GM19463 (cell line): ENCODE measurements around the gene LILRB5.
"Not testable (repeated sequence)": the region's sequence is repeated elsewhere in the genome, so short reads cannot be mapped to it uniquely, and the experiment has no call there.

Source experiments
- ATAC-seq: cut with Tn5 transposase; IDR thresholded peaks from one replicate; pipeline ENCODE4 v1.9.1; 2021; ENCODE audit warnings: mild to moderate bottlenecking, moderate library complexity; ENCODE audit not compliant: unreplicated experiment

The LILRB5 gene

DNA sequence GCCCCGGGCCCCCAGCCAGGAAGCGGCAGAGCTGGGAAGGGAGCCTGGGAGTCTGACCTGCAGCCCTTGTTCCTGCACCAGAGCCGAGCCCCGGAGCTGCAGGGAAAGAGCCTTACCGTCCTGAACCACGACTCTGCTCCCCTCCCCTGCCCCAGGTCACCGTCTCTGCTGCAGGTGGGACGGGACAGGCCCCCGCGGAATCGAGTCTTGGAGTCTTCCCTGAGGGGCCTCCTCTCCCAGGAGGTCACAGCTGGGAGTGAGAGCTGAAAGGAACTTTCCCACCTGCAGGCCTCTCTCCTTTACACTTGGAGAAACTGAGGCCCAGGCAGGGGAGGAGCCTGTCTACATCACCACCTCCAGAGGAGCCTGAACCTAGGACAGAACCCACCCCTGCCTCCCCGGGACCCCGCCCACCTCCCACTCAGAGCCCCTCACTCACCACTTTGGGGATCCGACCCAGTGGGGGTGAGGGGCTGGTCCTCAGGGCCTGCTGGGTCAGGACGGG lies 20.1 kb upstream of the LILRB5 start:
- ATAC-seq: not testable (repeated sequence)

DNA sequence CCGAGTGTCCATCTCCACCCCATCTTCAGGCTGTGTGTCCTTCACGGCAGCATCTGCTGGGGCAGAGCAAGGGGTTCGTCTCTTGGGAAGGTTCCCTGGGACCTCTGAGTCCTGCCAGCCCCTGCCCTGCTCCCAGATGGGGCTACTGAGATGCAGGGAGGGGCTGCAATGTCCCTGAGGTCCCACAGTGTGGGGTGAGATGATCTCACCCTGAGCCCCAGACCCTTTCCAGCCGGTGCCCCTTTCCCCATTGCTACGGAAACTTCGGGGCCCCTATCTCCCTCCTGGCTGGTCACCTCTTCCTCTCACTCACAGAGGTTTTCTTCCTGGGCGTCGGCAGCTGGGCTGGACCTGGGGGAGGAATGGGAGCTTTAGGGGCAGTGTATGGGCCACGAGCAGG lies 18.9 kb upstream of the LILRB5 start:
- ATAC-seq: no peak

DNA sequence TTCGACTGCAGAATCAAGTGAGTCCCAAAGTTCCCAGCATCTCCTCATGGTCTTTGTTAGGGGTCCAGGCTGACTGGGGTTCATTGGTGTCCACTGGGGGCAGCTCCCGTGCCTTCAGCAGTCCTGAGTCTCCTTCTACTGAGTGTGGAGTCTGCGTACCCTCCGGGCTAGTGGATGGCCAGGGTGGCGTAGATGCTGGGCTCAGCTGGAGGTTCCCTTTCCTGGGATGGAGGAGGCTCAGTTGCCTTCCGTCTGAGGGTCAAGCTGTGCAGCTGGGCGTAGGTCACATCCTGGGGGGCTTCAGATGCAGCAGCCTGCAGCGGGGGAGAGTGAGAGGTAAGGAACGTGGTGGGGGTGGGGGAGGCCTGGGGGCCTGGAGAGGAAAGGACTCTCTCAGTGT lies 17.4 kb upstream of the LILRB5 start:
- ATAC-seq: not testable (repeated sequence)

DNA sequence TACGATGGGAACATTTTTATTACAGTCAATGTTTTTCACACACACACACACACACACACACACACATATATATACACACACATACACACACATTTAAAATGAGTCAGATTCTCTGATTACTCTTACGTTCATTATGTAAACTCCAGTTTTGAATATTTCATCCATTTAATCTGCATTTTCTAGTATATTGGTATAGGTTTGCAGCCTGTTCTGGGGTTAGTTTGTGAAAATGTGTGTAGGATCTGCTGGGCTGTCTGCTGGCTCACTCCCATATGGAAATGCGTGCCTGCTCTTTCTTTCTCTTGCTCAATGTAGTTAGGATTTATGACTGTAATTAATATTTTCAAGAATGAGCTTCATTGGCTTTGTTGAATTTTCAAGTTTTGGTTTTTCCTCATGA lies 16.7 kb upstream of the LILRB5 start:
- ATAC-seq: no peak

DNA sequence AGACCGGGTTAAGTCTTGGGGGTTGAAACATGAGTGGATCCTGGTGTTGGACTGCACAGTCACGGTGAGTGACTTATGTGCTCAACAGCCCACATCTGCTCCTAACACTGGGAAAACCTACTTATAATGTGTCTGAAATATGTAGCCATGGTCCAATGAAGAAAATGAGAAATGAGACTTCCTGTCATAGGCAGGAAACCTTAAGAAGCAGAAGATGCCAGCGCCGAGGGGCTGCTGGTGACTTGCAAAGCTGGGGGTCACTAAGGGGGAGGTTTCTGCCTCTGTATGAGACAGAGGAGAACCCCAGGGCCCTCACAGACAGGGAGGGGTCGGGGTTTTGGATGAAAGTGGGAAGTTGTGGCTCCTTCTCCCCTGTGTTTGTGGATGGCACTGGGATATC lies 15.1 kb upstream of the LILRB5 start:
- not testable (repeated sequence) for ATAC-seq

DNA sequence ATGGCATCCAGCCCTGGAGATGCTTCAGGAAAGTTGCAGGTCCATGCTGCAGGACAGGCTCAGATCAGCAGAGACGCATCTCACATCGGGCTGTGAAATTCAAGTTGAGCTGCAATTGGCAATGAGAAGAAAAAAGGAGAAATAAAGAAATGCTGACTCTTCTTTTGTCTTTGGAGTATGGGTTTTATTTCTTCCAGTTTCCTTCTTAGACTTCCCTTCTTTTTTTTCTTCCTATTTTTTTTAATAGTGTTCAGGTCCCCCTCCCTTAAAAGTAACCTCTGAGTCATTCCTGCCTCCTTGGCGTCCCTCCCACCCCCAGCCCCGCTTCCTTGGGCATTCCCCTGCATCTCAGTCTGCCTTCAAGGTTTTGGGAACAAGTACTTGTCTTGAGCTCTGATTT lies 14.5 kb upstream of the LILRB5 start:
- not testable (repeated sequence) for ATAC-seq

DNA sequence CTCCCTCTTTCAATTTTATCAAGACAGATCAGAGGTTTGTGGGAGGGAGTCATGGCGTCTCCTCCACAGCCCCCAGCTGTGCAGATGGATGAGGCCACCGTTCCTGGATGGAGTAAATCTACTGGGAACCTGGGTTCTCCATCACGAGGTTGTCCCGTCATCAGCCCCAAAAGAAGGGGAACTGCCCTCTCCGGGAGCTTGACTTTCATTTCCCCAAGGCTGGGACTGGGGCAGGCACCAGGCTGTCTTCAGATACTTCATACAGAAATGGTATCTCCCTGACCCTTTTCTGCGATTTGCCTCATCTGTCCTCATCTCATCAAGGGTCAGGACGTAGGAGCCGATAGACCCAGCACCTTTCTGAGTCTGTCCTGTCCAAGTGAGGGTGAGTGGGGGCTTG lies 14.0 kb upstream of the LILRB5 start:
- no peak for ATAC-seq

DNA sequence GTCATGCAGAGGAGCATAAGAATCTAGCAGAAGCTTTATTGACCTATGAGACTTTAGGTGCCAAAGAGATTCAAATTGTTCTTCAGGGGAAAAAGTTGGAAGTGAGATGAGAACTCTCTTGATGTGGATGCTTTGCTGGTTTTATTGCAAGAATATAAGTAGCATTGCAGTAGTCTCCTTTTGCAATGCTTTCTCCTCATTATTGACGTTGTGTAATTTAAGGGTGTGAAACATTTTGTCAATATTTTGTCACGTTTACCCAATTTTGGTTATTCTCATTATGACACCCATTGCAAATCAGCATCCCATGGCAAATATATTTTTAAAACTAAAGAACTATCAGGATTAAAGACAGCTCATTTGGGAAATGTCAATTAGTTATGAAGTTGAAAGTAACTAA lies 11.9 kb upstream of the LILRB5 start:
- no peak for ATAC-seq

DNA sequence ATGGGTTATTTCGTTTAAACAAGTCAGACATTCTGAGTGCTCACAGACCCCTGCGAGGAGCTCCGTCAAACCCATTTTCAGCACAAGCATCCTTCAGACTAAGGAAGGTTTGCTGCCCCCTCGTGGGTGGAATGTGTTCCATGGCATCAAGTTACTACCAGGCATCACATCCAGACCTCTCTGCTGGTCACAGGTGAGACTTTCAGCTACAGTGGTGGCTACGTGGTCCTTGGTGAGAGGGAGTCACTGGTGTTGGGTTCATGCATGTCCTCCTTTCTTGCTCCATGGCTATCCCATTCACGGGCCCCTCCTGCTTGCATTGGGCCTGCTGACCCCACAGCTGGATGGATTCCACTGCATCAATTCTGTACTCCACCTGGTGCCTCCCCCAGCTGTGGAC lies 9.1 kb upstream of the LILRB5 start:
- no peak for ATAC-seq

DNA sequence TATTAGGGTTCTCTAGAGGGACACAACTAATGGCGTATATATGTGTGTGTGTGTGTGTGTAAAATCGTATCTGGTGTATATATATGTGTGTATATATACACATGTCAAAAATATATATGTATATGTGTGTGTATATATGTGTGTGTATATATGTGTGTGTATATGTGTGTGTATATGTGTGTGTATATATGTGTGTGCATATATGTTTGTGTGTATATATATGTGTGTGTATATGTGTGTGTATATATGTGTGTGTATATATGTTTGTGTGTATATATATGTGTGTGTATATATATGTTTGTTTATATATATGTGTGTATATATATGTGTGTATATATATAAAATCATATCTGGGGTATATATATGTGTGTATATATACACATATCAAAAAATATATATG lies 5.4 kb upstream of the LILRB5 start:
- no peak for ATAC-seq

DNA sequence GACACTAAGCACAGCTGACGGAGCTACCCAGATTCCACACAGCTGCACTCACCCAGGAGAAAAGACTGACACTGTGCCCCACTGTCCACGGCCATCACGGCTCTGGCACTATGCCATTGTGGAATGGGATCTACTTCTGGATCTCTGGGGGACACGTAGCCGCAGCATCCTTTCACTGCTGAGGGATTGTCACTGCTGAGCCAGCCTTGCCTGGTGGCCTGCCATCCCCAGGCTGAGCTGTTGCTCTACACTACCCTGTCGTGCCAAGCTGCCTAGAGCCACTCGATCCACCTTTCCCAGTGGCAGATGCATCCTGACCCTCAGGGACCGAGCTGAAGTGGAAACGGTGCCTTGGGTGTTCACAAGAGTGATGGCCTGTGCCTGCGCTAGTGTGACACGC lies 5.0 kb upstream of the LILRB5 start:
- no peak for ATAC-seq

DNA sequence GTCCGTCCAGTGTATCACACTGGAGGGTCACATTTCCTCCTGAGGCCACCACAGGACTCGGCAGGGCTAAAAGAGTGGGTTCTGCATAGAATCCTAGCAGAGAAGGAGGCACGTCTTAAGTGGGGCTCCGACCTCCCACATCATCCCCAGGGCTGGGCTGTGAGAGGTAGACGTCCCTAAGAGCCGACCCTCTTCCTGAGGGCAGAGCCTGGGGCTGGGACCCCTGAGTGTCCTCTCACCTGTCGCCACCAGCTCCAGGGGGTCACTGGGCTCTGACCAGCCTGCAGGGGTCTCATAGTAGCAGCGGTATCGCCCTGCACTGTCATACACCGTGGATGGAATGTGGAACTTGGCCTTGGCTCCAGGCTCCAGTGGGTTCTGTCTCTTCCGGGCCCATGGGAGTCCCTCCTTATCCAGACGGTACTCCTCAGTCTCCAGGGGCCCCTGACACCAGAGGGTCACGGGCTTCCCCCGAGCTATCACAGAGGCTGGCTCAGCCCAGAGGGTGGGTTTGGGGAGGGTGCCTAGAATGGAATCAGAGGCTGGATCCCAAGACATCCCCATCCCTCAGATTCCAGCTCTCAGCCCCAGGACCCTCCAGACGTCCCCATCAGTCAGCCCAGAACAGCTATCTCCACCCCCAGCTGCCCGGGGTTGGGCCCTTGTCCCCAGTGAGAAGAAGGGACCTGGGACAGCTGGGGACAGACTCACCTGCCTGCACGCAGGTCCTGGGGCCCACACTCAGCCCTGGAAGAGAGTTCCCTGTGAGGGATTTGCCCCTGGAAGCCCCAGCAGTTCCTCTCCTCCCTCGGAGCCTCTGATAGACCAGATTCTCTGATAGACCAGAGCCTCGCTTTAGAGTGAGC lies 590 bp downstream of the LILRB5 start:
- no peak for ATAC-seq

DNA sequence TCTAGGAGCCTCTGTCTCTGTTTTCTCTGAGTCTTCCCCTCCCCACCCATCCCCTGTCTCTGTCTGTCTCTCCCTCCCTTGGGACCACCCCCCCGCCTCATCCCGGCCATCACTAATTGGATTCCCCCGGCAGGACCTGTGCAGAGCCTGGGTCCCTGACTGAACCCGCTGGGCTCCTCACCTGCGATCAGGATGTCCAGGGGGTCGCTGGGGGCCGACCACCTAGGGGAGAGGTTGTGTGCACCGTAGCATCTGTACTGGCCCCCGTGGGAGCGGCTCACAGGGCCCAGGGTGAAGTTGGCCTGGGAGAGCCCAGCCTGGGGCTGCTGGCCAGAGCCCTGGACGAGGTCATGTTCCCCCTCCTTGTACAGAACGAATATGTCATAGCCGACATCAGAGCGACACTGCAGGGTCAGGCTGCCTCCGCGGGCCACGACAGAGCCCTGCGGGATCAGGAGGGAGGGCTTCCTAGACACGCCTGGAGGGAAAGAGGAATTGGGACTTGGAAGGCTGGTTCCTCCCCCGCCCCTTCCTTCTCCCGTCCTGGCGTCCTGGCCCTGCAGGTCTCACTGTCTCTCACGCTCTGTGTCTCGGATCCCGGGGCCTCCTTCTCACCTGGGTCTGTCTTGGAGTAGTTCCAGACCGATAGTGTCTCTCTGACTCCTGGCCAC lies 1.8 kb downstream of the LILRB5 start:
- no peak for ATAC-seq

DNA sequence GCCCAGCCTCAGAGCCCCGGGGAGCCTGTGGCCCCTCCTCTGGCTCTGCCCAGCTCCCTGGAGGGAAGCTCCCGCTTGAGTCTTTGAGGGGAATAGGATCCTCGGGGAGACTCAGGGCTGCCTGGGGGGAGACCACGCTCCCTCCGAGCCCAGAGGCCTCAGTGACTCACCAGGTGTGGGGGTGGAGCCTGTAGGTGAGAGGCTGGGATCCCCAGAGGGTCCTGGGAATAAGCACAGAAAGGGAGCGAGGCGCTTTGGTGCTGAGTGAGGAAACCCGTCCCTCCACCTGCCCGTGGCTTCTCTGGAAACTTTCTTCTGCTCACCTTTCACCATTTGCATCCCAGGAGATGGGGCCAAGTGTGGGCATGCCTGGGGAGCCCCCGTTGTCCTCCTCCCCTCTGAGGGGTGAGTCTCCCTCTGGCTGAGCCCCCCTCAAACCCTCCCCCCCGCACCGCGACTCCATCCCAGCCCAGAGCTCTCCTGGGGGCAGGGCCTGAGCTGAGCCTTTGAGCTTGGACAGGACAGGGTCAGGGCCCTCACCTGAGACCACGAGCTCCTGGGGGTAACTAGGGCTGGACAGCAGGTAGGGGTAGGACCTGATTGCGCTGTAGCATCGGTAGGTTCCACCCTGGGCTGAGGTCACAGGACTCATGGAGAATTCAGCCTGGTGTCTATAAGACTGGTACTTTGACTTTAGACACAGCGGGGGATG lies 2.7 kb downstream of the LILRB5 start:
- ATAC-seq: no peak

DNA sequence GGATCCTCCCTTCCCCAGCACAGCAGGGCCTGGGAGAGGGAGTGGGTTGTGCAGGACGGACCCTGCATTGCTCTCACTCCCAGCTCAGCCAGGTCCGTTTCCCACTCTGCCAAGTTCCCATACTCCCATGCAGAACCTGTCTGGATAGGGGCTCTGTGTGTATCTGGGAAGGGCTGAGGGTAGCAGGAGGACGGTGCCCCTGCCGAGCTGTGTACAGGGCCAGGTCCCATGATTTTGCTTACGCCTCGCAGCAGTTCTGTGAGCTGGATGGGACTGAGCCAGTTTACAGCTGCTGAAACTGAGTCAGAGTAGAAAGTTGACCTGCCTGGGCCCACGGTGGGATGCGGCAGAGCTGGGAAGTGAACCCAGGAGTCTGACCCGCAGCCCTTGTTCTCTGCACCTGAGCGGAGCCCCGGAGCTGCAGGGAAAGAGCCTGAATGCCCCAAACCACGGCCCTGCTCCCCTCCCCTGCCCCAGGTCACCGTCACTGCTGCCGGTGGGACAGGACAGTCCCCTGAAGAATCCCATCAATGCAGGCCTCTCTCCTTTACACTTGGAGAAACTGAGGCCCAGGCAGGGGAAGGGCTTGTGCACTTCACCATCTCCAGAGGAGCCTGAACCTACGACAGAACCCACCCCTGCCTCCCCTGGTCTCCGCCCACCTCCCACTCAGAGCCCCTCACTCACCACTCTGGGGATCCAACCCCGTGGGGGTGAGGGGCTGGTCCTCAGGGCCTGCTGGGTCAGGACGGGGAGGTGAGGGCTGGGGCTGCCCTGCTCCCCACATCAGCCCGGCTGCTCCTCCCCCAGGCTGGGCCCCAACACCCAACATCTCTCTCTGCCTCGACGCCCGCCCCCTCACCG lies 3.5 kb downstream of the LILRB5 start:
- ATAC-seq: no peak

DNA sequence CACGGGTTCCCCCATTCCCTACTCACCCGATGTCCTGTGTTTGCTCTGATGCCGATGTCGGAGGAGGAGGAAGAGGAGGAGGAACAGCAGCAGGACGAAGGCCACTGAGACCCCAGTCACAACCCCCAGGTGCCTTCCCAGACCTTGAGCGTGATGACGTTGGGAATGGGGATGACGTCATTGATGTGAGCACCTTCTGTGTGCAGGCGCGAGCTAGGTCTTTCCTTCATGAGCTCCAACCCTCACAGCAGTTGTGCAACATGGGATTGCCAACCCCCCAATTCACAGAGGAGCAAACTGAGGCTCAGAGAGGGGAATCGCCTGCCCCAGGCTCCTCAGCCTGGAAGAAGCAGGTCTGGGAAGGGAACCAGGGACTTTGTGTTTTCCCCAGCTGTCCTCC lies 4.2 kb downstream of the LILRB5 start:
- no peak for ATAC-seq

DNA sequence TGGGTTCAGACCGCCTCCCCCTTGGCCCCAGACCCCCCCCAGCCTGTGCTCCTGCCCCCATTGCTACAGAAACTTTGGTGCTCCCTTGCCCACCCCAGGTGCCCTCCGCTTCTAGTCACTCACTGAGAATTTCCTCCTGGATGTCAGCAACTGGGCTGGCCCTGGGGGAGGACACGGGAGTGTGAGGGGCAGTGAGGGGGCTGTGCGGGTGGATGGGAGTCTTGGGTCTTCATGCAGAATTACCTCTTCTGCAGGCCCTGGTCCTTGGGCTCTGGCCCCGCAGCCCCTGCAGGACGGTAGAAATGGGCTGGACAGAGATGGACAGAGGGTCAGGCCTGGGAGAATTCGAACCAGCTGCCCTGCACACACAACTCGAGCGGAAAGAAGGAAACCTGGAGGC lies 4.8 kb downstream of the LILRB5 start:
- no peak for ATAC-seq

DNA sequence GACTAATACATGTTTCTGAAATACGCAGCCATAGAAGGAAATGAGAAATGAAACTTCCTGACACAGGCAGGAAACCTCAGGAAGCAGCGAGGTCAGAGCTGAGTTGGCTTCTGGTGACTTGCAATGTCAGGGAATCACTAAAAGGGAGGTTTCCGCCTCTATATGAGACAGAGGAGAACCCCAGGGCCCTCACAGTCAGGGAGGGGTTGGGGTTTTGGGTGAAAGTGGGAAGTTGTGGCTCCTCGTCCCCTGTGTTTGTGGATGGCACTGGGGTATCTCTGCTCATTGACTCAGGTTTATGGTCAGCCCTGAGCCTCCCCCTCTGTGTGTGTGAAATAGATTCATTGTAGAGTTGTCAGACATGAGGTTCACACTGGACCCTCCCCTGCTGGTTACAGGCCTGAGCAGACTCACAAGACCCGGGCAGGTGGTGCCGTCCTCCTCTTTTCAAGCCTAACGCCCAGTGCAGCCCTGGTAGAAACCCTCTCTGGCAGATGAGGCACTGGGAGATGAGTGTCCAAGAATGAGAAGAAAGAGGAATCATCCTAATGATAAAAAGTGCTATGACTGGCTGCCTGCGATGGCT lies 9.0 kb downstream of the LILRB5 start:
- ATAC-seq: no peak

DNA sequence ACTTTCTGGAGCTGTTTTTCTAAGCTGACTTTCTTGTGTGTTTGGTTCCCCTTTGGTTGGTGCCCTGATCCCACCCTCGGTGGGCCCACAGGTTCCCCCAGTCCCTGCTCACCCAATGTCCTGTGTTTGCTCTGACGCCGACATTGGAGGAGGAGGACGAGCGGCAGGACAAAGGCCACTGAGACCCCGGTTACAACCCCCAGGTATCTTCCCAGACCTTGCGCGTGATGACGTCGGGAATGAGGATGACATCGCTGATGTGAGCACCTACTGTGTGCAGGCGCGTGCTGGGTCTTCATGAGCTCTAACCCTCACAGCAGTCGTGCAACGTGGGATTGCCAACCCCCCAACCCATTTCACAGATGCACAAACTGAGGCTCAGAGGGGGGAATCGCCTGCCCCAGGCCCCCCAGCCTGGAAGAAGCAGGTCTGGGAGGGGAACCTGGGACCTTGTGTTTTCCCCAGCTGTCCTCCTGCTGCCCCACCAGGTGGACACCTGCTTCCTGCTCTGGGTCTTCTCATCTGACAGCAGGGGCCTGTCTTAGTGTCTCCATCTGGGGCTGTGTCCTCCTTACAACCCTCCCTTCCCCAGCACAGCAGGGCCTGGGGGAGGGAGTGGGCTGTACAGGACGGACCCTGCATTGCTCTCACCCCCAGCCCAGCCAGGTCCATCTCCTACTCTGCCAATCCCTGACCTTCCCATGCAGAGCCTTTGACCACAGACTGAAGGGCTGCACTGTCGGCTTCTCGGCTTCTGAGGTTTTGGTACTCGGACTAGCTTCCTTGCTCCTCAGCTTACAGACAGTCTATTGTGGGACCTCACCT lies 9.8 kb downstream of the LILRB5 start:
- no peak for ATAC-seq
